Liver (tissue), 9 donors: ENCODE data around the gene XK. TPM values are rescaled to one million over a fixed set of nuclear protein-coding genes. Genes with fewer than 3 reads are reported as not detected.

Source experiments
- DNase-seq: peaks from one replicate; pipeline ENCODE4 v3.0.0-alpha.2; 2017; ENCODE audit warnings: low spot score
- H3K27ac ChIP-seq, 2 donors: one replicate each; pipeline ENCODE4 v1.7.0; 2013; ENCODE audit warnings: inconsistent platforms in 2 of 2, low read length in 2 of 2, control low read depth in 1 of 2, low read depth in 1 of 2, mild to moderate bottlenecking in 1 of 2
- H3K27me3 ChIP-seq, 4 donors: one replicate each; pipeline versions ENCODE4 v1.6.1 to v1.7.0; 2013; ENCODE audit warnings: low read length in 3 of 4, inconsistent platforms in 1 of 4, mild to moderate bottlenecking in 1 of 4, moderate library complexity in 1 of 4; ENCODE audit not compliant: control insufficient read depth in 4 of 4, insufficient read depth in 4 of 4
- H3K36me3 ChIP-seq, 4 donors: one replicate each; pipeline versions ENCODE4 v1.6.1 to v1.7.0; 2013; ENCODE audit warnings: low read length in 3 of 4, mild to moderate bottlenecking in 3 of 4, low read depth in 1 of 4, moderate library complexity in 1 of 4; ENCODE audit not compliant: control insufficient read depth in 4 of 4, insufficient read depth in 3 of 4
- H3K4me1 ChIP-seq, 4 donors: one replicate each; pipeline versions ENCODE4 v1.6.1 to v1.7.0; 2013; ENCODE audit warnings: low read length in 3 of 4, mild to moderate bottlenecking in 3 of 4, moderate library complexity in 1 of 4; ENCODE audit not compliant: control insufficient read depth in 4 of 4, insufficient read depth in 4 of 4
- H3K4me3 ChIP-seq, 3 donors: one replicate each; pipeline versions ENCODE4 v1.6.1 to v1.7.0; 2013; ENCODE audit warnings: low read length in 3 of 3, control low read depth in 1 of 3, low read depth in 1 of 3, mild to moderate bottlenecking in 1 of 3
- H3K9ac ChIP-seq, 2 donors: one replicate each; pipeline ENCODE4 v1.7.0; 2013; ENCODE audit warnings: low read length in 2 of 2, mild to moderate bottlenecking in 2 of 2, moderate library complexity in 2 of 2, control low read depth in 1 of 2, low read depth in 1 of 2
- H3K9me3 ChIP-seq, 4 donors: one replicate each; pipeline versions ENCODE4 v1.6.1 to v1.7.0; 2013; ENCODE audit warnings: low read length in 3 of 4; ENCODE audit not compliant: control insufficient read depth in 4 of 4
- CTCF ChIP-seq: fragments of 150-350 bp; IDR thresholded peaks from 2 replicates; pipeline ENCODE4 v1.5.1; 2017; ENCODE audit warnings: improper control_type of control experiment, low read depth, low read length; ENCODE audit not compliant: missing input control
- FOXA2 ChIP-seq: IDR thresholded peaks from 2 replicates; pipeline ENCODE4 v1.6.1; 2016; ENCODE audit warnings: antibody characterized with exemption
- HNF4A ChIP-seq, 2 donors: conservative IDR thresholded peaks; 2 replicates each; pipeline ENCODE4 v1.6.1; 2016; ENCODE audit warnings: antibody characterized with exemption in 2 of 2, mild to moderate bottlenecking in 2 of 2
- JUND ChIP-seq, 2 donors: IDR thresholded peaks; 2 replicates each; pipeline ENCODE4 v1.6.1; 2016; ENCODE audit warnings: antibody characterized with exemption in 2 of 2
- MAX ChIP-seq: IDR thresholded peaks from 2 replicates; pipeline ENCODE4 v1.6.1; 2016; ENCODE audit warnings: antibody characterized with exemption
- NR2F2 ChIP-seq: IDR thresholded peaks from 2 replicates; pipeline ENCODE4 v1.6.1; 2016; ENCODE audit warnings: antibody characterized with exemption
- RAD21 ChIP-seq, 2 donors: IDR thresholded peaks; 2 replicates each; pipeline ENCODE4 v1.6.1; 2016; ENCODE audit warnings: antibody characterized with exemption in 2 of 2, mild to moderate bottlenecking in 2 of 2
- RXRA ChIP-seq, 2 donors: IDR thresholded peaks; 2 replicates each; pipeline ENCODE4 v1.6.1; 2017 to 2018; ENCODE audit warnings: antibody characterized with exemption in 2 of 2, mild to moderate bottlenecking in 1 of 2
- SP1 ChIP-seq: IDR thresholded peaks from 2 replicates; pipeline ENCODE4 v1.6.1; 2018; ENCODE audit warnings: antibody characterized with exemption, mild to moderate bottlenecking
- TAF1 ChIP-seq: conservative IDR thresholded peaks from 2 replicates; pipeline ENCODE4 v1.6.1; 2016; ENCODE audit warnings: antibody characterized with exemption, mild to moderate bottlenecking
- YY1 ChIP-seq: IDR thresholded peaks from 2 replicates; pipeline ENCODE4 v1.6.1; 2016; ENCODE audit warnings: antibody characterized with exemption, mild to moderate bottlenecking
- ZBTB33 ChIP-seq: IDR thresholded peaks from 2 replicates; pipeline ENCODE4 v1.6.1; 2016; ENCODE audit warnings: antibody characterized with exemption
- WGBS: extraction: QIAGEN DNeasy Blood & Tissue Kit; methylation state at CpG from one replicate; pipeline ENCODE4 v1.1.7; 2013; 5-methylcytosine and 5-hydroxymethylcytosine counted together
- polyA plus RNA-seq, 2 donors: library from polyadenylated mRNA; stranded (reverse) in 1 of 2; unstranded in 1 of 2; fragments of 200-250 nt in 1 of 2; fragments of >200 nt in 1 of 2; fragmentation: Nextera tagmentation in 1 of 2; extraction: Ambion mirVana in 1 of 2; gene quantifications; one replicate each; pipeline versions ENCODE4 v1.2.1 to v1.2.3, GENCODE V29; 2013 to 2015
- total RNA-seq, 2 donors: library from RNA; depleted of rRNA; stranded (reverse); fragments of >200 nt; gene quantifications; one replicate each; pipeline ENCODE4 v1.2.3, GENCODE V29; 2014
- donor health status: healthy.
- donor health status: healthy.
- donor health status: healthy.
- donor health status: healthy.
- donor health status: healthy.

The XK gene
- total and polyA plus RNA-seq, 4 donors, result 0.83 to 68.4 (median 2.0) TPM

DNA sequence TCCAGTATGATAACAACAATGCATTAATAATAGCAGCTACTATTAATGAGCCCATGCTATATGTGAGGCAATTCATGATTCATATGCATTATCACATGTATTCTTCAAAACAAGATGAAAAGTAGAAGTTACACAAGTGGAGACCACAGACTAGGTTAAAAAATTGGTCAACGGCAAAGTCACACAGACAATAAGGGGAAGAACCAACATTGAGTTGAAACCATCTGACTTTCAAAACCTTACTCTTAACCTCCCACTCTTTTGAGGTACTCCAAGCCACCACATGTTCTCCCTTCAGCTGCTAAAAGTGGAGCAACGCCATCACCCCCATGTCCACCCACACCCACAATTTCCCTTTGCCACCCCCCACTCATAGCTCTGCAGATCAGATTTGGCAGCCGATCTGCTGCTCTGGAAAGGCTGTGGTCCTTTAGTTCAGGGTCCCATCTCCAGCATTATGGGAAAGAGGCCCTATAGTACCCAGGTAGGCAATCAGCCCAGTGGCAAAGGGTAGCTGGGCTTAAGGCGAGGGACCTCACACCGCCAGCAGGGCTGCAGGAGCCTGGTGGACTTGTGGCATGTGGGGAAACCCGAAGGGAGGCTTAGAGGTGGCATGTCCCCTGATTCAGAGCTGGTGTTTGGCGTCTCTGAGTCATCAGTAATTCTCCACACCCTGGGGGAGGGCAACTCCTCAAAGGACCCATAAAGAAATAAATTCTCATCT lies 60.8 kb downstream of the XK start:
- WGBS, result 81% methylated on average over 7 of the region's 7 CpGs
- DNase-seq, result no peak
- Histone ChIP-seq H3K36me3 (no peaks in the 10 kb centered on the region), H3K4me1 (peaks cover 0 to 2% (median 0%) of the 10 kb centered on the region in 4 donors), H3K9ac (no peak overlapping the region), H3K27ac (no peak overlapping the region), H3K4me3 (no peak overlapping the region), H3K9me3 (no peaks in the 10 kb centered on the region), H3K27me3 (no peaks in the 10 kb centered on the region)
- TF ChIP-seq MAX, result no peak
- TF ChIP-seq CTCF, result no peak
- TF ChIP-seq ZBTB33, result no peak
- no peak for TF ChIP-seq HNF4A (conservative IDR thresholded peaks at IDR 0.05)
- no peak for TF ChIP-seq RAD21 (IDR thresholded peaks at IDR 0.05)
- TF ChIP-seq RXRA (IDR thresholded peaks at IDR 0.05), result no peak
- TF ChIP-seq JUND (IDR thresholded peaks at IDR 0.05), result no peak
- no peak for TF ChIP-seq FOXA2

DNA sequence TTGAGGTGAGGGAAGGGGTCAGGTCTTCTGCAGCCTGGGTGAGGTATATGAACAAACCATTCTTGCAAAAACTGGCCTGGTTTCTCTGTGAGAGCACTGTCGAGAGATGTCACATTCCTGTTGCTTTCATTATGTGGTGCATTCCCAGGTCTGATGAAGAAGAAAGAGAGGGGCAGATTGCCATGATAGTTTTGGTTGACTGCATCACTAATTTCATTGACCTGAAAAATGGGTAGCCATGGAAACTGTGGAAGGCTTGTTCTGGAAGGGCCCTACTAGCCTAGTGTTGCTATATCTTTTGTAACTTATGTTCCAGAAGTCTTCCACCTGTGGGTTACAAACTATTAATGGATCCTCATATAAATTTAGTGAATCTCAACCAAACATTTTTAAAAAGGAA lies 61.4 kb downstream of the XK start:
- DNase-seq, result no peak
- no peaks in the 10 kb centered on the region for H3K36me3 ChIP-seq
- H3K27me3 ChIP-seq, result no peaks in the 10 kb centered on the region
- WGBS, result 91% methylated on average over 1 of the region's 1 CpG
- TF ChIP-seq SP1 (no peak), YY1 (no peak), HNF4A (conservative IDR thresholded peaks at IDR 0.05) (no peak), NR2F2 (no peak), JUND (IDR thresholded peaks at IDR 0.05) (no peak)
- no peak overlapping the region for H3K27ac ChIP-seq
- H3K4me1 ChIP-seq, result peaks cover 0 to 2% (median 0%) of the 10 kb centered on the region in 4 donors
- H3K4me3 ChIP-seq, result no peak overlapping the region
- H3K9ac ChIP-seq, result no peak overlapping the region
- H3K9me3 ChIP-seq, result no peaks in the 10 kb centered on the region

GRCh38 chrX:37752281-37752680 lies 66.7 kb downstream of the XK start:
- Histone ChIP-seq H3K27ac (no peak overlapping the region), H3K36me3 (no peaks in the 10 kb centered on the region), H3K4me3 (no peak overlapping the region), H3K9me3 (no peaks in the 10 kb centered on the region), H3K27me3 (no peaks in the 10 kb centered on the region), H3K9ac (no peak overlapping the region), H3K4me1 (no peaks in the 10 kb centered on the region)
- DNase-seq, result no peak
- no peak for TF ChIP-seq ZBTB33
- TF ChIP-seq SP1, result no peak
- TF ChIP-seq TAF1, result no peak
- WGBS, result 72% methylated on average over 2 of the region's 2 CpGs
